Keratinocyte (primary cell): ENCODE data around the gene HMCN1. TPM values are rescaled to one million over a fixed set of nuclear protein-coding genes. Genes with fewer than 3 reads are reported as not detected.

Experiments
- DNase-seq: peaks from one replicate; pipeline ENCODE4 v3.0.0-alpha.2; 2011; ENCODE audit warnings: low read depth, missing footprints, low spot score
- FAIRE-seq: peaks from 2 replicates; lab custom pipeline; 2011; peaks lifted over from hg19 to GRCh38; lab: Jason Lieb, UNC
- H2AFZ ChIP-seq: 2 replicates; pipeline ENCODE4 v1.6.0; 2012; ENCODE audit warnings: low read length, control low read depth, inconsistent platforms; ENCODE audit not compliant: control insufficient read depth
- H3K27ac ChIP-seq: 2 replicates; pipeline ENCODE4 v1.5.1; 2011; ENCODE audit warnings: low read length; ENCODE audit not compliant: control insufficient read depth, insufficient read depth
- H3K27me3 ChIP-seq: 3 replicates; pipeline ENCODE4 v1.6.0; 2011; ENCODE audit warnings: low read length; ENCODE audit not compliant: control insufficient read depth, insufficient read depth; ENCODE audit errors: extremely low read depth
- H3K36me3 ChIP-seq, 2 experiments: 2 replicates in 1 of 2; 3 replicates in 1 of 2; pipeline ENCODE4 v1.5.1; 2011; ENCODE audit warnings: low read length in 2 of 2, mild to moderate bottlenecking in 1 of 2; ENCODE audit not compliant: control insufficient read depth in 2 of 2, insufficient read depth in 2 of 2; ENCODE audit errors: extremely low read depth in 1 of 2
- H3K4me1 ChIP-seq: 3 replicates; pipeline ENCODE4 v1.5.1; 2011; ENCODE audit warnings: low read length; ENCODE audit not compliant: control insufficient read depth, insufficient read depth; ENCODE audit errors: extremely low read depth
- H3K4me2 ChIP-seq: 3 replicates; pipeline ENCODE4 v1.6.0; 2011; ENCODE audit warnings: low read depth, low read length; ENCODE audit not compliant: control insufficient read depth, insufficient read depth; ENCODE audit errors: extremely low read depth
- H3K4me3 ChIP-seq, 3 experiments: fragments of 200-600 bp in 1 of 3; sonication (generic) in 1 of 3; 2 replicates in 2 of 3; 3 replicates in 1 of 3; pipeline ENCODE4 v1.5.1; 2011 to 2016; ENCODE audit warnings: low read length in 3 of 3, mild to moderate bottlenecking in 3 of 3, control low read depth in 2 of 3, inconsistent platforms in 1 of 3, low read depth in 1 of 3, mixed read lengths in 1 of 3, mixed run types in 1 of 3, moderate library complexity in 1 of 3; ENCODE audit not compliant: control insufficient read depth in 2 of 3, insufficient read depth in 2 of 3; ENCODE audit errors: extremely low read depth in 1 of 3
- H3K79me2 ChIP-seq: 2 replicates; pipeline ENCODE4 v1.6.0; 2012; ENCODE audit warnings: low read length; ENCODE audit not compliant: control insufficient read depth, insufficient read depth
- H3K9ac ChIP-seq: 3 replicates; pipeline ENCODE4 v1.6.0; 2011; ENCODE audit warnings: low read length; ENCODE audit not compliant: control insufficient read depth, insufficient read depth; ENCODE audit errors: extremely low read depth
- H3K9me1 ChIP-seq: 3 replicates; pipeline ENCODE4 v1.6.0; 2011; ENCODE audit warnings: low read length; ENCODE audit not compliant: control insufficient read depth, insufficient read depth; ENCODE audit errors: extremely low read depth
- H3K9me3 ChIP-seq: 2 replicates; pipeline ENCODE4 v1.5.1; 2012; ENCODE audit warnings: low read depth, low read length; ENCODE audit not compliant: control insufficient read depth
- H4K20me1 ChIP-seq: 3 replicates; pipeline ENCODE4 v1.6.0; 2011; ENCODE audit warnings: low read length; ENCODE audit not compliant: control insufficient read depth, insufficient read depth; ENCODE audit errors: extremely low read depth
- EZH2 ChIP-seq: IDR thresholded peaks from one replicate; pipeline ENCODE4 v1.6.1; 2012; ENCODE audit warnings: inconsistent platforms, mild to moderate bottlenecking, low read length, moderate library complexity
- dilution Hi-C: fragments of 300-500 bp; cut with MboI; formaldehyde crosslinking; loops from one replicate; pipeline ENCODE4 v1.7.0; 2020; ENCODE audit warnings: low sequenced_read_pairs; ENCODE audit not compliant: extremely low pct_ligation_motif_present
- polyA plus RNA-seq, 5 experiments: library from polyadenylated mRNA; depleted of rRNA in 3 of 5; stranded (reverse) in 3 of 5; stranded (forward) in 1 of 5; unstranded in 1 of 5; fragments of >200 nt; gene quantifications; 1 replicate in 1 of 5; 2 replicates in 3 of 5; 3 replicates in 1 of 5; pipeline versions ENCODE4 v1.2.1 to v1.2.3, GENCODE V29; 2011 to 2012; ENCODE audit warnings: missing spikeins in 2 of 5, low read depth in 1 of 5, low replicate concordance in 1 of 5
- TF ChIP-seq, protein P1 (sequence below), 3 experiments: IDR thresholded peaks in 1 of 3; conservative IDR thresholded peaks in 1 of 3; optimal IDR thresholded peaks in 1 of 3; 2 replicates in 2 of 3; 3 replicates in 1 of 3; pipeline versions ENCODE3 to v1.5.1; 2011; ENCODE audit warnings: low read length in 3 of 3, mild to moderate bottlenecking in 3 of 3, moderate library complexity in 2 of 3, control low read depth in 1 of 3, inconsistent platforms in 1 of 3; ENCODE audit not compliant: insufficient read depth in 2 of 3; ENCODE audit errors: extremely low read depth in 1 of 3

Gene HMCN1
- polyA plus RNA-seq, 1 donor (not counting 4 experiments of a cell fraction or from before 2014, with no cell fraction given), result 1.8 TPM

DNA sequence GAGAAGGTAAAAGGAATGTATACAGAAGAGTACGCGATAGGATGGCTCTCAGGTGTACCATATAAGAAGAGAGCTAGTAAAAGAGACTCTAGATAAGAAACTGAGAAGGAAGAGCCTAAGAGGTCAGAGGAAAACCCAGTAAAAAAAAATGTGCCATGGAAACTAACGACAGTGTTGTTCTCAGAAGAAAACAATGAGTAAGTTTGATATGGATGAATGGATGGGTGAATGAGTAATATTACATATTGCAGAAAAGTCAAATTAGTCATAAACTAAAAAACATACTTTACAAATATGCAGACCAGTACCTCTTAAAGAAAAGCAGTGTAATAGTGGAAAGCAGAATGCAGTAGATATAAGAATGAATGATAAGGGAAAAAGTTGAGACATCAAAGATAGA lies 316.2 kb downstream of the HMCN1 start:
- Histone ChIP-seq H3K9ac (no peak overlapping the region), H3K79me2 (no peaks in the 10 kb centered on the region), H3K4me1 (no peaks in the 10 kb centered on the region), H3K9me1 (no peaks in the 10 kb centered on the region), H3K36me3 (no peaks in the 10 kb centered on the region), H4K20me1 (no peaks in the 10 kb centered on the region), H2AFZ (no peak overlapping the region), H3K27ac (no peak overlapping the region), H3K4me2 (no peak overlapping the region), H3K9me3 (no peaks in the 10 kb centered on the region), H3K4me3 (no peak overlapping the region), H3K27me3 (no peaks in the 10 kb centered on the region)
- FAIRE-seq (no peak), DNase-seq (no peak)
- dilution Hi-C loops, result no loop called here
- TF ChIP-seq EZH2, result no peak
- TF ChIP-seq, protein P1, sequence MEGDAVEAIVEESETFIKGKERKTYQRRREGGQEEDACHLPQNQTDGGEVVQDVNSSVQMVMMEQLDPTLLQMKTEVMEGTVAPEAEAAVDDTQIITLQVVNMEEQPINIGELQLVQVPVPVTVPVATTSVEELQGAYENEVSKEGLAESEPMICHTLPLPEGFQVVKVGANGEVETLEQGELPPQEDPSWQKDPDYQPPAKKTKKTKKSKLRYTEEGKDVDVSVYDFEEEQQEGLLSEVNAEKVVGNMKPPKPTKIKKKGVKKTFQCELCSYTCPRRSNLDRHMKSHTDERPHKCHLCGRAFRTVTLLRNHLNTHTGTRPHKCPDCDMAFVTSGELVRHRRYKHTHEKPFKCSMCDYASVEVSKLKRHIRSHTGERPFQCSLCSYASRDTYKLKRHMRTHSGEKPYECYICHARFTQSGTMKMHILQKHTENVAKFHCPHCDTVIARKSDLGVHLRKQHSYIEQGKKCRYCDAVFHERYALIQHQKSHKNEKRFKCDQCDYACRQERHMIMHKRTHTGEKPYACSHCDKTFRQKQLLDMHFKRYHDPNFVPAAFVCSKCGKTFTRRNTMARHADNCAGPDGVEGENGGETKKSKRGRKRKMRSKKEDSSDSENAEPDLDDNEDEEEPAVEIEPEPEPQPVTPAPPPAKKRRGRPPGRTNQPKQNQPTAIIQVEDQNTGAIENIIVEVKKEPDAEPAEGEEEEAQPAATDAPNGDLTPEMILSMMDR (optimal IDR thresholded peaks at IDR 0.05 in 1 of 3, IDR thresholded peaks at IDR 0.05 in 1 of 3, conservative IDR thresholded peaks at IDR 0.05 in 1 of 3; ENCODE audit: extremely low read depth in 1 of 3, insufficient read depth in 2 of 3, low read length in 3 of 3), result no peak

DNA sequence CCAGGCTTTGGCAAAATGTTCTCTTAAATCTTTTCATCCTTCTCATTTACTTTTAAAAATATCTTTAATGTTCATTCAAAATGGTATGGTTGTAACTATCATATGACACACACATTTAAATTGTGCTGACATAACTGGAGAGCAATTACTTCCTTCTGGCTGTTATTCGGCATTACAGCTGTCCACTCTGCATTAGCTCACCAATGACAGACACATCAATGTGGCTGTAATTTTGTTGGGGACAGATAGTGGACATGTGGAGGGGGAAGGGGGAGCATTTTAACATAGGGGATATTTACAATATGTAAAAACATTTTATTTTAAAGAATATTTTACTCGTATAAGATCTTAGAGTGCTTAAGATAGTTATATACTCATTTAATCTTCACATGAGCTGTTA lies 319.8 kb downstream of the HMCN1 start:
- Histone ChIP-seq H3K36me3 (no peaks in the 10 kb centered on the region), H3K9me1 (no peaks in the 10 kb centered on the region), H3K4me3 (no peak overlapping the region), H4K20me1 (no peaks in the 10 kb centered on the region), H2AFZ (no peak overlapping the region), H3K4me2 (no peak overlapping the region), H3K27me3 (no peaks in the 10 kb centered on the region), H3K79me2 (no peaks in the 10 kb centered on the region), H3K9me3 (no peaks in the 10 kb centered on the region), H3K27ac (no peak overlapping the region), H3K4me1 (peaks cover 4% of the 10 kb centered on the region), H3K9ac (no peak overlapping the region)
- FAIRE-seq (no peak), DNase-seq (no peak)
- dilution Hi-C loops, result no loop called here
- no peak for TF ChIP-seq EZH2
- TF ChIP-seq, protein P1 (optimal IDR thresholded peaks at IDR 0.05 in 1 of 3, IDR thresholded peaks at IDR 0.05 in 1 of 3, conservative IDR thresholded peaks at IDR 0.05 in 1 of 3; ENCODE audit: extremely low read depth in 1 of 3, insufficient read depth in 2 of 3, low read length in 3 of 3), result no peak
